HG02884 (cell line): ENCODE results near the gene SPATA21.

Experiments
- ATAC-seq: cut with Tn5 transposase; IDR thresholded peaks from one replicate; pipeline ENCODE4 v1.9.1; 2021; ENCODE audit warnings: mild to moderate bottlenecking, moderate library complexity; ENCODE audit not compliant: unreplicated experiment

The SPATA21 gene

DNA sequence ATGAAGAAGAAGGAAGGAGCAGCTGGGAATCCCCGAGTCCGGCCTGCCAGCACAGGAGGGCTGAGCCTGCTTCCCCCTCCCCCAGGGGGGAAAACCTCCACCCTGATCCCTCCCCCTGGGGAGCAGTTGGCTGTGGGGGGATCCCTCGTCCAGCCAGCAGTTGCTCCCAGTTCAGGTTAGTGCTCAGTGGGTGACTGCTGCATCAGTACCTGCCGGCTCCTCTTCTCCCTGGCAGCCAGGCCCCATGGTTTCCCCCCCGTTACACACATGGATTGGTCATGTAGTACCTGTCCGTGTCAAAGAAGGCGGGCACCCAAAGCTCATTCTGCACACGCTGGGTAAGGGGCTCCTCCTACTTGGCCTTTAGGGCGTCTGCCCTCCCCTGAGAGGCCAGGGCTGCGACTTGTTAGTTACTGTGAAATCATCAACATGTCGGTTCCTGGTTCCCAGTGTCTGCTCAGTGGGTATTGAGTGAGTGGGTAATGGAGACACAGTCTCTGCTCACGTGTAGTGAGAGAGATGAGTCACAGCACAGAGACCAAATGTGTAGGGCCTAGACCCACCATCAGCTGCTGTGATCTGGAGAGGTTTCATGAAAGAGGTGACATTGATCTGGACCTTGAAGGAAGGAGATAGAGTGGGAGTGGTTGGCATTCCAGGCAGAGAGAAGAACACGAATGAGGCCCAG is 14.8 kb upstream of the SPATA21 start:
- no peak for ATAC-seq

DNA sequence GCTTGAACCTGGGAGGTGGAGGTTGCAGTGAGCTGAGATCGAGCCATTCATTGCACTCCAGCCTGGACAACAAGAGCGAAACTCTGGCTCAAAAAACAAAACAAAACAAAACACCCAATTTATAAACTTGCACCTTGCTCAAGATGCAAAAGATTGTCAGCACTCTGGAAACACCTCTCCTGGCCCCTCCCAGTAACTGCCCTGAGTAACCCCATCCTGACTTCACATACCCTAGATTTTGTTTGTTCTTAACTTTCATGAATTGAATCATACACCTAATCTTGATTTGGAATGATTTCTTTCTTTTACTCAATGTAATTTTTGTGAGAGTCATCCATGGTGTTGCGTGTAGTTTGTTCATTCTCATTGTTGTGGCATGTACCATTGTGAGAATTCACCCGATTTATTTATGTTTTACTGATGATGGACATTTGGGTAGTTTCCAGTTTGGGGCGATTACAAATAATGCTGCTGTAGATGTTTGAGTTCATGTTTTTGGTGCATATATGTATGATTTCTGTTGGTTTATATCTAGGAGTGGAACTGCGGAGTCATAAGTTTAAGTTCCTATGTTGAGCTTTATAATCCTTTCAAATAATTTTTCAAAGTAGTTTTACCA is 13.7 kb upstream of the SPATA21 start:
- ATAC-seq = no peak

DNA sequence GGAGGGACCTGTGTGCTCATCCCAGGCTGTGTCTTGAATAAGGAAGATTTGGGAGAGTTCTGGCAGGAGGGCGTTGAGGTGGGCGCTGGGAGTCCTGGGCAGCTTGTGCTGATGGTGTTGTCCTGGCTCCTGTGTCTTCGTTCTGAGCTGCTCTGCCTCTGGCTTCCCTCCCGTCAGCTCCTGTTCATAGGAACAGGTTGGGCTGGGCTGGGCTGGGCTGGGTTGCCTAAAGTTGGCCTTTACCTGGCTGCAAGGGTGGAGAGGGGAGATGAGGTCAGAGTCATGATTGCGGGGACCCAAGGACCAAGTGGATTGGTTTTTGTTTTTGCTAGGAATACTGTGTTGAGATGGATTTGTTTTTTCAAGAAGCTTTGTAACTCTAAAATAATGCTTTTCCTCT is 12.4 kb upstream of the SPATA21 start:
- ATAC-seq = no peak

DNA sequence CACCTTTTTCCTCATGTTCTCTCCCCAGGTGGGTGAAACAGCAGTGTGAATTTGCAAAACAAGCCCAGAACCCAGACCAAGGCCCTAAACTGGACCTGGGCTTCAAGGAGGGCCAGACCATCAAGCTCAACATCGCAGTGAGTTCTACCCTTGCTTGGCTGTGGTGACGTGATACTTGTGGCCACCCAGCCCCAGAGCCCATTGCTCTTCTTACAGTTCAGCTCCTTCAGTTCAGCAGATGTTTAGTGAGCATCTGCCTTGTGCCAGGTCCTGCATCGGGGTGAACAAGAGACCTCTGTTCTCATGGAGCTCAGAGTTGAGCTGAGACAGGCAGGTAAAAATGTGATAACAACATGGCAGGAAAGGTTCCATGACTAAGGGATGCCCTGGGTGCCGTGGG is 11.8 kb upstream of the SPATA21 start:
- ATAC-seq = no peak

DNA sequence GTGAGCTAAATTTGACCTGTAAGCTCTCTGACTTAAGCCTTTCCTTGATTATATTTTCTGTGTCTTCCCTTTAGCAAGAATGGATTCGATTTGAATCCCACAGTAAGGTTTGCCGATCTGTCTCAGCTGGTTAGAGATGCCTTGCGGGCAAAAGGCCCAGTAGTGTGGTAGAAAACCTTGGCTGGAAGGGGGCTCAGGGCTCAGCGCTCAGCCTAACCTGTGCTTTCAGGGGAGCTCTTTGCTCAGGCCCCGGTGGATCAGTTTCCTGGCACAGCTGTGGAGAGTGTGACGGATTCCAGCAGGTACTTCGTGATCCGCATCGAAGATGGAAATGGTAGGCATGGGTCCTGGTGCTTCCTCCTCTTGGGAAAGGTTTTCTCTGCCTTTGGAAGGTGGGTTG is 10.4 kb upstream of the SPATA21 start:
- ATAC-seq = no peak

DNA sequence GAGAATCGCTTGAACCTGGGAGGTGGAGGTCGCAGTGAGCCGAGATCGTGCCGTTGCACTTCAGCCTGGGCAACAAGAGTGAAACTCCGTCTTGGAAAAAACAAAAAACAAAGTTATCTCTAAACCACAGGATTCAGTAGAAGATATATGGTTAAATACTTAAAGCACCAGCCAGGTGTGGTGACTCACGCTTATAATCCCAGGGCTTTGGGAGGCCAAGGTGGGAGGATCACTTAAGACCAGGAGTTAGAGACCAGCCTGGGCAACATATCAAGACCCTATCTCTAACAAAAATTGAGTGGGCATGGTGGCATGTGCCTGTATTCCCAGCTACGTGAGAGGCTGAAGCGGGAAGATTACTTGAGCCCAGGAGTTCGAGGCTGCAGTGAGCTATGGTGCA is 8.9 kb upstream of the SPATA21 start:
- ATAC-seq = no peak

DNA sequence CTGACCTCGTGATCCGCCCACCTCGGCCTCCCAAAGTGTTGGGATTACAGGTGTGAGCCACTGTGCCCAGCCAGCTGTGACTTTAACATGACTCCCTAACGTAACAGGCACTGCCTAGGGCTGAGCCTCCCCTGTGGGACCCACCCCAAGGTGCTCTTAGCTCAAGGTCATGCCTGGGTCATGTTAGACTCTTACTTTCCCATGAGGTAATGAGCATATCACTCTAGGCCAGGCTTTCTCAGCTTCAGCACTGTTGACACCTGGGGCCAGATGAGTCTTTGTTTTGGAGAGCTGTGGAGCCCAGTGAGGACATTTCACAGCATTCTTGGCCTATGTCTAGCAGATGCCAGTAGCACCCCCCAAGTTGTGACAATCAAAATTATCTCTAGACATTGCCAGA is 7.8 kb upstream of the SPATA21 start:
- ATAC-seq = no peak

DNA sequence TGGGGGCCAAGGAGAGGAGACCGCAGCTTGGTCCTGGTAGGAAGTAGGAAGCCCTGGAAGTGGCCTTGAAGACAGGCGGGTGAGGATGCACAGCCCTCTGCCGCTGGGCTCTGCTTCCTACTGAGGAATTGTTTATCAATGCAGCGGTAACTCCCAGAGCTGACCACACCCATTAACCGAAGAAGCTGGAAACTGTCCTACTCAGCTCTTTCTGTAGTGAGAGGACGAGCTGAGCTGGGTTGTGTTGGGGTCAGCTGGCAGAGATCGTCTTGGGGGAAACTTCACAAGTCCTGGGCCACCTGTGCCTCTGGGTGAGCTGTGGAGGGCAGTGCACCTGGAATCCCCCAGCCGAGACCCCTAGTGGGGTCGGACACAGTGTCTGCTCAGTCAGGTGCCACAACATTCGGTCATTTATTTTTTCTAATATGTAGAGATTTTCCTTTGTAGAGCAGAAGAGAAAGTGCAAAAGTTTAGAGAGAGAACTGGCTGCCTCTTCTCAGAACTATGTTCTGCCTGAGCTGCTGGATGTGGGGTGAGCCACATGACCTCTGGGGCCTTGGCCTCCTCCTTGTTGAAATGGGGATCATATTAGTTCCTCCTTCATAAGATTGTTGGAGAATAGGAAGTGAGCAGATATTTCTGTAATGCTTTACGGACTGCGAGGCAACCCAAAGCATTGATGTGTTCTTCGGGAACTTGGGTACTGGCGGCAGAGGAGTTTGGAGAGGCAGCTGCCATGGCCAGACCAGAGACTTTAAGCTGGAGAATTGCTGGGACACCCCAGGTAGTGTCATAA is 6.9 kb upstream of the SPATA21 start:
- no peak for ATAC-seq

DNA sequence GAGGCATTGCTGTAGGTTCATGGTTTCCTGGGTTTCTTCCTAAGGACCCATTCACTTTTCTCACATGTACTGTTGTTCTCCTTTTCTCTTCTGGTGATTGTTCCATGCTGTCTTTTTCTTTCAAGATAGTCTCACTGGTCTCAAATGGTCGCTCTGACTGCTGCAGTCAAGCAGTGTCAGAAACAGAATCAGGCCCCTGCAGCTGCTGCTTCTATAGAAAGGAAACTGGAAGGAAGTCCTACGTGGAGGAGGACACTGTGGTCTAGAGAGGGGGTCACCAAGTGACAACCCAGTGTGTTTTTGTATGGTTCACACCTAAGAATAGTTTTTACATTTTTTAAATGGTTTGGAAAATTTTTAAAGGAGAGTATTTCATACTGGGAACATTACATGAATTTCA is 5.7 kb upstream of the SPATA21 start:
- no peak for ATAC-seq

DNA sequence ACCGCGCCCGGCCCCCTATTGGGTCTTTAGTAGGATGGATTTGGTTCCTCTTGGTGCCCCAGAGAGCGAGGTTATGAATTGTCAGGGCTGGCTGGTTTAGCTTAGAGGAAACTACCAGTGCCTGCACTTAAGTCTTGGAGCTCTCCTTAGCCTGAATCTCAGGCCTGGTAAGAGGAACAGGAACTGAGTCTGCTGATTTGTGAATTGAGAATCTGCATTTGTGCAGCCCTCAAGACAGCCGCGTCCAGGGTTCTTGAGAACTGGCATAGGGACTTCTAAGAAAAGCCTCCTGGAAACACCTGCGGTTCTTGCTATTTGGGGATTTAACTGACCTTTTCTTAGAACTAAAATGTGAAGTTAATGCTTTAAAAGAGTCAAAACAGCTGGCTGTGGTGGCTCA is 5.0 kb upstream of the SPATA21 start:
- no peak for ATAC-seq

DNA sequence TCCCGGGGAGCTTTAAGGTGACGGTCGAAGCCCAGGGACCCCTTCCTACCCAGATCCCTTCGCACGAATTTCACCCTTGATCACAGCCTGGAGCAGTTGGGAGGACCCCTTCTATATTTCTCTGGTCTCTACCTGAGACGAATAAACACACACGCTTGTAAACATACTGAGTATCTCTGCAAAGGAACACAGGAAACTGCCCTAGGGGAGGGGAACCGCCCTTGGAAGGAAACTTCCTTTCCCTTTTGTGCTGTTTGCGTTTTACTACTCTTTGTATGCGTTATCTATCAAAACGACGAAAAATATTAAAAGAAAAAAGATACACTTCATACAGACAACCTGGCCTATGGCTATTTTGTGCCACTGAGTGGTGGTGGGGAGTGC is 4.0 kb upstream of the SPATA21 start:
- ATAC-seq = no peak

DNA sequence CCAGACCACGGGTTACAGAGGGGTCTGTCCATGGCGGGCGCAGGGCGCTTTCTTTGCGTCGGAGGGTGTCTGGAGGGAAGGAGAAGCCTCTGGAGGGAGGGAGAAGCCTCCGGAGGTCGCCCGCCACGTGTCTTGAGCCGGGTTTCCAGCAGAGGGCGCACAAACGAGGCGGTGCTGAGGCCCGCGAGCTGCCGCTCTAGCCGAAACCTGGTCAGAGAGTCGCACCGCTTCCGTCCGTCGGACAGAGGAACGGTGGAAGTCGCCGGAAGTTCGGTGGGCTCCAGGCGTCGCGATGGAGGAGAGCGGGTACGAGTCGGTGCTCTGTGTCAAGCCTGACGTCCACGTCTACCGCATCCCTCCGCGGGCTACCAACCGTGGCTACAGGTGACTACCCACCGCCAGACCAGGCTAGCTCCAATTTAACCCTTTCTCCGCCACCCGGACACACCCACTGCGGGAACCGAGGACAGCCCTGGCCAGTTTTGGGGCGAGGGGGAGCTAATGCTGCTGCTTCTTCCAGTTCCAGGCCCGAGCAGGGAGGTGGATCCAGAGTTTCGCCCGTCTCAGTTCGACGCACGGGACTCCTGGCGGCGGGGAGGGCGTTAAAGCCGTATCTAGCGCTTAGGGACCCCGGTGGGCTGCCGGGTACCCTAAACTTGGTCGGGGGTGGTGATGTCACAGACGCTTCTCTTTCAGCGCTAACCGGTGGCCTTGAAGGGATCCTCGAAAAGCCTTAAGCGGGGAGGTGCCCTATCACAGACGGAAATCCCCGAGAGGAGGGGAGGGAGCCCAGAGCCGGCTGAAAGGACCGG is 3.5 kb upstream of the SPATA21 start, which contains the start of gene NECAP2:
TSS of gene NECAP2 (plus strand) at position 255 of the 812 bp plus-strand sequence. CDS start at position 293, 38 bp downstream.
- peak; percentile 69 for ATAC-seq

DNA sequence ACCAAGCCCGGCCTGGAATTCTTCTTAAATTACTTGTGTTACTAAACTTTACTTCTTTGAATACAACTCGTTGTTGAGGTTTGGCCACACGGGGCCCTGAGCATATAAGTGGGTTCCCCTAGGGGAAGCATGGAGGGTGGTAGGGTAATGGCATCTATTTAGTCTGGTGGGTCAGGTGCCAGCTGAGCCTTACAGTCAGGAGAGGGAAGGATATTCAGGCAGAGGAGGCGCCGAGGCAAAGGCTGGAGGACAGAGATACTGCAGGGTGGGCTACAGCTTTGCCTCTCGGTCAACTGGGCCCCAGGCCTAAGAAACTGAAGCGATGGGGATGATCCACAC is 2.9 kb upstream of the SPATA21 start:
- no peak for ATAC-seq

DNA sequence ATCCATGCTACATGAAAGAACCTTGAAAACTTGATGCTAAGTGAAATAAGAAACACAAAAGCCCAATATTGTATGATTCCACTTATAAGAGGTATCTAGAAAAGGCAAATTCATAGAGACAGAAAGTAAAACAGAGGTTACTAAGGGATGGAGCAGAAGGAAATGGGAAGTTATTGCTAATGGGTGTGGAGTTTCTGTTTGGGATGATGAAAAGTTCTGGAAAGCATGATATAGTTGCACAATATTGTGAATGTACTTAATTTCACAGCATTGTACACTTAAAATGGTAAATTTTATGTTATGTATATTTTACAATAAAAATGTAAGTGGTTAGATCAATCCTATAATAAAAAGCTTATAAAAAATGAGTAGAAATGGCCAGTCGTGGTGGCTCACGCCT is 1.7 kb upstream of the SPATA21 start:
- no peak for ATAC-seq

DNA sequence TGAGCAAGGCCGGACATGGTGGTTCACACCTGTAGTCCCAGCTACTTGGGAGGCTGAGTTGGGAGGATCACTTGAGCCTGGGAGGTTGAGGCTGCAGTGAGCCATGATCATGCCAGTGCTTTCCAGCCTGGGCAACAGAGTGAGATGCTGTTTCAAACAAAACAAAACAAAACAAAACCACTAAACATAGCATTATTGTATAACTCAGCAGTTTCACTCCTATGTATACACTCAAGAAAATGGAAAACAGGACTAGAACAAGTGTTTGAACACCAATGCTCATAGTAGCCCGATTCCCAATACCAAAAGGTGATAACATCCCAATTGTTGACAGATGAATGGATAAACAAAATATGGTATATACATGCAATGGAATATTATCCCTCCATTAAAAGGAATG is 1.3 kb upstream of the SPATA21 start:
- no peak for ATAC-seq

DNA sequence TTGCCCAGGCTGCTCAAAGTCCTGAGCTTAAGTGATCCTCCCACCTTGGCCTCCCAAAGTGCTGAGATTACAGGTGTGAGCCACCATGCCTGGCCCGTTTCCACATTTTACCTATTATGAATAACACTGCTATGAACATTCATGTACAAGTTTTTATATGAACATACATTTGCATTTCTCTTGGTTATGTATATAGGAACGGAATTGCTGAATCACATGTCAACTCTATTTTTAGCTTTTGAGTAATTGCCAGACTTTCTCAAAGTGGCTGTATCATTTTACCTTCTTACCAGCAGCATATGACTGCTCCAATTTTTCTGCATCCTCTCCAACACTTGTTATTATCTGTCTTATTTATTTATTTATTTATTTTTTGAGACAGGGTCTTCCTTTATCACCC is 2.7 kb downstream of the SPATA21 start:
- no peak for ATAC-seq

DNA sequence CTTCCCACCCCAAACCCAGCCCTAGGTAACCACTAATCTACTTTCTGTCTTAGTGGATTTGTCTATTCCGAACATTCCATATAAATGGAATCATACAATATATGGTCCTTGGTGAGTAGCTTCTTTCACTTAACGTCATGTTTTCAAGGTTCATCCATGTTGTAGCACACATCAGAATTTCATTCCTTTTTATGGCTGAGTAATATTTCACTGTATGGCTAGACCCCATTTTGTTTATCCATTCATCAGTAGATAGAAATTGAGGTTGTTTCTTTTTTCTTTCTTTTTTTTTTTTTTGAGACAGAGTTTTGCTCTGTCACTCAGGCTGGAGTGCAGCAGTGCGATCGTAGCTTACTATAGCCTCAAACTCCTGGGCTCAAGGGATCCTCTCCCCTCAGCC is 3.2 kb downstream of the SPATA21 start:
- ATAC-seq = no peak

DNA sequence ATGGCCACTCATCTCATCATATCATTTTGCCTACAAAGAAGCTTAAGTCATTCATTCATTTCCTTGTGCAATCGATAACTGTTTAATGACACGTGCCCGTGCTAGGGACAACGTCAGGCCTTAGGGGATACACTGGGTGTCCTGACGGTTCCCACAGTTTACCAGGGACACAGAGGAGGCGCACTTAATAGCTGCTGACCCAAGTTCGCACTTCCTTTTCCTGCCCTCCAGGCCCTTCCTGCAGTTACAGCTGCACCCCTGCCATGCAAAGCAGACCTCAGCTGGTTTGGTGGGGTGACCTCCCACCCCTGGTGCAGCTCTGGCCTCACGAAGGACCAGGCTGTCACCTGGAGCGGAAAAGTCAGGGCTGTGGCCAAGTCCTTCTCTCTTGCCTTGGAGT is 4.2 kb downstream of the SPATA21 start:
- no peak for ATAC-seq

DNA sequence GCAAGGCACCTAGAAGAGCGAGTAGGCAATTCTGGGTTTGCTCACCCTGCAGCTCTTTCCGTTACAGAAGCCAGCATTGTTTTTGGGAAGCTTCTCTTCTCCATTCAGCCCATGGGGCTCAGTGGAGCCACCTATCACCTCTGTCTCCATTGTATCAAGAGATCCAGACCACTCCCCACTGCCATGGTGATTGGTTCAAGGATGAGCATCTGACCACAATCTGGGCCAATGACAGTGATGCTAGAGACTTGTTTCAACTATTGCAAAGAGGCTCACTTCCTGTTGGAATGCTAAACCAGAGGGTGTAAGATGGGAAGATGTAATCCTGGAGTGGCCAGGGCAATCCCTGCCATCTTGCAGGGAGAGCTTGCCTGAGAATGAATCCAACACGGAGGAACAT is 6.6 kb downstream of the SPATA21 start:
- ATAC-seq = no peak

DNA sequence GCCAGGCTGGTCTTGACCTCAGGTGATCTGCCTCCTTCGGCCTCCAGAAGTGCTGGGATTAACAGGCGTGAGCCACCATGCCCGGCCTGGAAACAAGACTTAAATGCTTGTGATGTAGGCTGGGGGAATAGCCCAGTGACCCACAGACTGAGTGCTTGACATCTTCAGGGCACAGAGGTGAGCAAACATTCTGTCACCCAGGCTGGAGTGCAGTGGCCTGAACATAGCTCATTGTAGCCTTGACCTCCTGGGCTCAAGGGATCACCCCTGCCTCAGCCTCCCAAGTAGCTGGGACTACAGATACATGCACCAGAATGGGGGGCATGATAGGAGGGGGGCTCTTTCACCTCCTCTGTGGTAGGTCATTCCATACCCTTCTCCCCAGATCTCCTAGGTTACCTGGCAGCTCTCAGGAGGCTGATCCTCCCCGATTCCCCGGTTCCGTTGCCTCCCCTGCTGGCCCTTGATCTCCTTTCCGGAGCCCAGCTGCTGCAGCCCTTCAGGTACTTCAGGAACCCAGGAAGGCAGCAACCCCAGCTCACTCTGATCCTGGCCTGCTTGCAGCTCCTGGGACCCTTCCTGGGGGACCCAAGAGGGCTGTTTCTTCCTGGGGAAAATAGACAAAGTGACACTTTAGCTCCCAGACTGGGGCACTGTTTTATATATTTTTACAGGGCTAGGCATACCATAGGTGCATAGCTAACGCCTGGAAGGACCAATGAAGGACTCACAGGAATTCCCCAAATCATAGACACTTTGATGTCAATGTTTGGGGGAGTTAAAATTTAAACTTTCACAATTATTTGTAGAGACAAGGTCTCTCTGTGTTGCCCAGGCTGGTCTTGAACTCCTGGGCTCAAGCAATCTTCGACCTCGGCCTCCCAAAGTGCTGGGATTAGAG is 11.8 kb downstream of the SPATA21 start:
- ATAC-seq = no peak
